GM20000 (cell line): ENCODE results near the gene FAM47B.

ENCODE experiments used
- DNase-seq: peaks from one replicate; pipeline ENCODE4 v3.0.0; 2012; ENCODE audit warnings: low spot score
- TF ChIP-seq, protein P1 (sequence below): IDR thresholded peaks from 2 replicates; pipeline ENCODE4 v1.5.1; 2012; ENCODE audit warnings: mild to moderate bottlenecking, control low read depth; ENCODE audit errors: extremely low read depth, missing control alignments

The FAM47B gene

DNA sequence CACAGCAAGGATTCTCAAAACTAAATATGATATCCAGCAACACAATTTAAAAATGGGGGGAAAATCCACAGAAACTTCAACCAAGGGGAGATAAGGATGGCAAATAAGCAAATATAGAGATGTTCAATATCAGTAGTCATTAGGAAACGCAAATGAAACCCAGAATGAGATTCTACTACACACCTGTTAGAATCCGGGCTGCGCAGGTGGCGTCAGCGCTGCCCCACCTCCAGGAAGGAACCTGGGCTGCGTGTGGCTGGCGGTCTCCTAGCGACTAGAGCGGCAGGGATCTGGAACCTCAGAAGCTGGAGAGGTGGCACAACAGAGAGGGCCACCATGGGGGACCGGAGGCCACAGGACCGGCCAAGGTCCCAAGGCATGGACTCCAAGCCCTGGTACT, at the start of gene FAM47B:
Gene FAM47B (plus strand): TSS at position 301 of the 400 bp plus-strand sequence. CDS start 36 bp downstream, at position 337.
- TF ChIP-seq, protein P1, sequence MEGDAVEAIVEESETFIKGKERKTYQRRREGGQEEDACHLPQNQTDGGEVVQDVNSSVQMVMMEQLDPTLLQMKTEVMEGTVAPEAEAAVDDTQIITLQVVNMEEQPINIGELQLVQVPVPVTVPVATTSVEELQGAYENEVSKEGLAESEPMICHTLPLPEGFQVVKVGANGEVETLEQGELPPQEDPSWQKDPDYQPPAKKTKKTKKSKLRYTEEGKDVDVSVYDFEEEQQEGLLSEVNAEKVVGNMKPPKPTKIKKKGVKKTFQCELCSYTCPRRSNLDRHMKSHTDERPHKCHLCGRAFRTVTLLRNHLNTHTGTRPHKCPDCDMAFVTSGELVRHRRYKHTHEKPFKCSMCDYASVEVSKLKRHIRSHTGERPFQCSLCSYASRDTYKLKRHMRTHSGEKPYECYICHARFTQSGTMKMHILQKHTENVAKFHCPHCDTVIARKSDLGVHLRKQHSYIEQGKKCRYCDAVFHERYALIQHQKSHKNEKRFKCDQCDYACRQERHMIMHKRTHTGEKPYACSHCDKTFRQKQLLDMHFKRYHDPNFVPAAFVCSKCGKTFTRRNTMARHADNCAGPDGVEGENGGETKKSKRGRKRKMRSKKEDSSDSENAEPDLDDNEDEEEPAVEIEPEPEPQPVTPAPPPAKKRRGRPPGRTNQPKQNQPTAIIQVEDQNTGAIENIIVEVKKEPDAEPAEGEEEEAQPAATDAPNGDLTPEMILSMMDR: no peak
- no peak for DNase-seq

DNA sequence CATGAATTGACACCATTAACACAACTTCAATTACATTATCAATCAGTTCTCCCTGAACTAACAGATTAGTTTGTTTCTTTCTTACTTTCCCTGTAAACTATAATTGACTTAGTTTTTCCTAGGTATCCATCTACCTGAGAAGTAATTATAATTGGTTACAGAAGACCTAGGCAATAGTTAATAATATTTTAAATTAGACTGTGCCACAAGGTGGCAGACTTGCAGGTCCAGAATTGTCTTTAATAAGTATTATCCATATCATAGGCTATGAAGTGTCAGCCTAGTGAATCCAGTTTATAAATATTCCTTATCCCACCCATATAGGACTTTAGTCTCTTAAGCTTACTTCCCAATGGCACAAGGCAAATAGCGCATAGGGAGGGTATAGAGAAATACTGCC, 48.9 kb upstream of the FAM47B start:
- no peak for DNase-seq
- TF ChIP-seq, protein P1: no peak

DNA sequence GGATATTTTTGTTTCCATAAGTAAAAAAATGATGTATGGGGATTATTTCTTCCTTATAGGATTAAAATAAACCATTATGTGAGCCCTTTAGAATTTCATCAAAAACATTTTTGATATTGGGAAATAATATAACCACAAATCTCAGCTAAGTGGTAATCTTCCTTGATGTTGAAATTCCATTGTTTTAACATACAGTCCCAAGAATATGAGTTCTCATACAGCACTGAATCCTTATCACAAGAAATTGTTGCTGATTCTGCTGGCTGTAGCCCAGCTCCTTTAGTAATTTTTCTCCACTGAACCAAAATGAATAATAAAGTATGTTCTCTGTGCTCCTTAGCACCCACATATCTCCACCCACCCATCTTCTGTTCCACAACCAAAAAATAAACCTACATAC, 41.9 kb upstream of the FAM47B start:
- TF ChIP-seq, protein P1: no peak

DNA sequence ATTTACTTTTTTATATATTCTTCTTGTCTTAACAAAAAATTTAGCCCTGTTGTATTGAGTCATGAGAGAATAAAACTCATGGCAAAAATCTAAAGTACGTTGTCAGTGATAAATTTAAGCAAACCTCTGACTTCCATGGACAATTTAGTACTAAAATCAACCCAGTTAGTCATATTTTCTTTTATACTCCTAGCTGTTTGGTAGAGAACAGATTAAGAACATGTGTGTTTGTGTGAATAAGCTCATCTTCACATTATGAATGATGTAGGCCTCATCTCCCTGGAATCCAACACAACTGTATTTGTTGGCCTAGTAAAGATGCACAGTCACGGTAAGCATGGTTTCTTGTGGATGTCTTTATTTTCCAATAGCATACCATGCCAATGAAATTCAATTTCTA, 40.8 kb upstream of the FAM47B start:
- no peak for DNase-seq
- TF ChIP-seq, protein P1: no peak

More for the DNA sequence above, 41.9 kb upstream of the FAM47B start:
- no peak for DNase-seq

DNA sequence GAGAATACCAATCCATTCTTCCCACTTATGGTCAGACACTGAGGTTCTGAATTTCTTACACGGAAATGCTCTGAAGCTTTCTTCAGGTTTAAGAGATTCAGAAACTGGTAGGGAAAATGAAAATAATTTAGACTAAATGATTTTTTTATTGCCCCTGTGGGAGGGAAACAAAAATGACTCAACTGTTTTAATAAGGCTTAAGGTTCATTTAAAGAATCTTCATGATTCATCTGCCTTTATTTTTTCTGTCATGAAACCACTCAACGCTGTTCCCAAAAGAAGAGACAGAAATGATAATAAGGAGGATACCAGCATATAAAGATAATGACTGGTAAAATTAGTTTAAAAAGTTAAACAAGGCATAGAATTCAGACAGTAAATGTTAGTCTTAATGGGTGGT, 39.3 kb upstream of the FAM47B start:
- TF ChIP-seq, protein P1: no peak
- DNase-seq: no peak

DNA sequence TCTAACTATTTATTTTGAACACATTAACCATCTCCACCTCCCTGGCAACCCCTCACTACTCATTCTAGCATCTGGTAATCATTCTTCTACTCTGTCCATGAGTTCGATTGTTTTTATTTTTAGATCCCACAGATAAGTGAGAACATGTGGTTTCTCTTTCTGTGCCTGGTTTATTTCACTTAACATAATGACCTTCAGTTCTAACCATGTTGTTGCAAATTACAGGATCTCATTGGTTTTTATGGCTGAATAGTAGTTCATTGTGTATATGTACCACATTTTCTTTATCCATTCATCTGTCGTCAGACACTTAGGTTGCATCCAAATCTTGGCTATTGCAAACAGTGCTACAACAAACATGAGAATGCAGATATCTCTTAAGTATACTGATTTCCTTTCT, 33.4 kb upstream of the FAM47B start:
- DNase-seq: no peak
- TF ChIP-seq, protein P1: no peak

DNA sequence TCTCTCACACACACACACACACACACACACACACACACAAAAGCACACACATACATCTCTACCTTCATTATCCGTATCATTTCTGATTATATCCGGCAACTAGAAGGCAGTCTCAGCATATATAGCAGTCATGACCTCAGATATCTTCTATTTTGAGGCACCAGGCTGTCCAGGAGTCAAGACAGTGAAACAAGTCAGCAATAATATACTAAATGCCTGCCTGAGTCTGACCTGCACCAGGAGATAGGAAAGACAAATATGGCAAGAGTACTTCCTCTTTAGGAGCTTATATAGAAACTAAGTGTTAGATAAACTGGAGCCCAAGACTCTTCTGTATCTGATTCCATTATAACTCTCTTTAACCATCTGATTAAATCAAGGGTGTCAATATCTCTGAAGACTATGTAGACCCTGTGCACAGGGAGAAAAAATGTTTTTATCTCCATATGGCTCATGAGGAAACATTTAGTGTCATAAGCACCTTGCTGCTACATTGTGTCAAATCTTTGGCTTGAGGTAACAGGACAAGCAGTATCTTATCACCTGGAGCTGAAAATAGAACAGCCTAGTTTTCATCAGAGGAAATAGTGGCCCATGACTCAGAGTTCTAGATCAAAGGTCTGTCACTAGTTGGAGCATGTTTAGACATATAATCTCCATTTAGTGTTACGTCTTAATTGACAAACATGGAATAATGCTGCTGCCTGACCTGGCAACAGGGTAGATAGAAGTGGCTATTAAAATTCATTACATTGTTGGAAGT, 27.0 kb upstream of the FAM47B start:
- TF ChIP-seq, protein P1: no peak
- DNase-seq: no peak
